Dermis microvascular lymphatic vessel endothelial cell (primary cell): Measurements from ENCODE around the gene WDFY3. TPM values are rescaled to one million over a fixed set of nuclear protein-coding genes. Genes with fewer than 3 reads are reported as not detected.
"Not testable (repeated sequence)": the region's sequence is repeated elsewhere in the genome, so short reads cannot be mapped to it uniquely, and the experiment has no call there.

Experiments
- DNase-seq, 2 donors: peaks; one replicate each; pipeline versions ENCODE4 v3.0.0 to v3.0.0-alpha.2; 2010; ENCODE audit warnings: low read depth in 2 of 2
- total RNA-seq: library from RNA; depleted of rRNA; stranded (reverse); fragments of >200 nt; gene quantifications from 2 replicates; pipeline ENCODE4 v1.2.1, GENCODE V29; 2014

WDFY3 gene
- total RNA-seq, 1 donor from 2014 or later = 67.5 TPM

DNA sequence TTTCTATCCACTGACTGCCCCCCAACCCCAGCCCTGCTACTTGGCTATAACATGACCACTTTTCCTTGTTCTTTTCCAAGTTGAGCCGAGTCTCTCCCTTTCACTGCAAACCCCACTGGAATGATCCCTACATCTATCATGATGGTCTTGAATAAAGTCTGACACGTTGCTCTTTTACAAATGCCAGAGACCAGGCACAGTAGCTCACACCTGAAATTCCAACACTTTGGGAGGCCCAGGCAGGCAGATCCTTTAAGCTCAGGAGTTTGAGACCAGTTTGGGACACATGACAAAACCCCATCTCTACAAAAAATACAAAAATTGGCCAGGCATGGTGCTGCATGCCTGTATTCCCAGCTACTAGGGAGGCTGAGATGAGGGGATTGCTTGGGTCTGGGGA, 100.9 kb downstream of the WDFY3 start:
- no peak for DNase-seq

DNA sequence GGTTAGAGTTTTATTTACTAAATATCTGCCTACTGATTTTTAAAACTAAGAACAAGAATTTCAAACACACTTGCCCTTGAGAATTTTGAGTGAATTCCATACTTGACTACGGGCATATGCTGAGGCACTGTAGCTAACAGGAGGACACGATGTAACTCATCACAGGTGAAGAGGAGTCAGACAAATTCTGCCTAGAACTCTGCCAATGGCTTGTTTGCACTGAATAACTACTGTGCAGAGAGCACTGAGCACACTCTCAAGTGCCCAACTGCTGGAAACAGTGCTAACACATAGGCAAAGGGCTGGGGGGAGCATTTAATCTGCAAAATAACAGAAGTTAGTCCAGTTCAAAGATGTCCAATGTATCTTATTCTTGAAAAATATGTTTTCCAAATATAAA, 104.4 kb downstream of the WDFY3 start:
- no peak for DNase-seq

DNA sequence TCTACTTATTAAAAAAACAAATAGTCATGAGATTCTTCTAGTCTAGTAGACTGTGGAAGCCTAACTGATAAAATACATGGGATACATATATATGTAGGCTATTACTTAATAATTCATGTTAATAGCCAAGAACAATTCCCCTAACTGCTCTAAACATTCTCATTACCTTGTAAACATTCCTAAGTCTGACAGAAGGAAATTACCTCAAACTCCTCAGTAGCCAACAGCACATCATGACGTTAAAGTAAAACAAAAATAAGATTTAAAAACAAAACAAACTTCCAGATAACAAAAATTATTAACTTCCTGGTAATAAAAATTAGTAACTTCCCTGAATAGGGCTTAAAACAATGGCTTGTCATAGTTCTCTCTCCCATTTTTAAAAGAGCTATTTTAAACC, 109.2 kb downstream of the WDFY3 start:
- no peak for DNase-seq

DNA sequence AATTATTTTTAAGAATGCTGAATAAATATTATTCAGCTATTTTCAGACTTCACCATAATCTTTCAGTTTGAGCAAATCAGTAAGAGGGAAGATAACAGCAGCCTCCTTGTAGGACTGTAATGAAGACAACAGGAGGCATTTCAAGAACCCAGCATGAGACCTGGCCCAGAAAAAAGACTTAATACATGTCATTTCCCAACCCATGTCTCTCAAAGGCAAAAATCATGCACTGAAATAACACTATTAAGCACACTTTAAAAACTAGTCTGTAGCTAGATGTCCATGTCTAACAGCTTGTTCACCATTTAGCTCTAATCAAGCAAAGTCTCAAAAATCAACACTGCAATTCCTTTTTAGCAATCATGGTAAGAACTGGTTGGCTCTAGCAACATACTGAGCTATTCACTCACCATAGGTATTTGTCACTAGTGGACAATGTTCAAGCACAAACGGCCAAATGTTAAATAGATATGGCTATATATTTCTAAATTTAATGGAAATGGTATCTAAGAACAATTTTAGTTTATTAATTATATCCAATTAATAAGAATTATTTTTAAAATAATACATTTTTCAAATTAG, 109.9 kb downstream of the WDFY3 start:
- no peak for DNase-seq

DNA sequence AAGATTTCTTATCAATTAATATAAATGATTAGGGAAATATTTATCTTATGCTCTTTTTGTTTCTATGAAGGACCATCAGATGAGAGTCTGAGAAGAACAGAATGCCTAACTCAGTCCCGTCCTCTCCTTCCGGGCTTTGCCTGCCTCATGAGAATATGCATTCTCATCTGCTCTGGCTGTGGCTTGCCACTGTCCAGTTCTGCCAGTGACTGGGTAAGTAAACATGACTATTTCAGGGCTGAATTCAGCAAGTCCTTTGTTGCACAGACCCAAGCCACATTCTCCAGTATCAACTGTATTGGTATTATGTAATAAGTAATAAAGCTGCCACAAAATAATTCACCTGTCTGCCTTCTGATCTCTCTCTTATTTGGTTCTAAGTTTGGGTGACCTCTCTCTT, 110.7 kb downstream of the WDFY3 start:
- no peak for DNase-seq

DNA sequence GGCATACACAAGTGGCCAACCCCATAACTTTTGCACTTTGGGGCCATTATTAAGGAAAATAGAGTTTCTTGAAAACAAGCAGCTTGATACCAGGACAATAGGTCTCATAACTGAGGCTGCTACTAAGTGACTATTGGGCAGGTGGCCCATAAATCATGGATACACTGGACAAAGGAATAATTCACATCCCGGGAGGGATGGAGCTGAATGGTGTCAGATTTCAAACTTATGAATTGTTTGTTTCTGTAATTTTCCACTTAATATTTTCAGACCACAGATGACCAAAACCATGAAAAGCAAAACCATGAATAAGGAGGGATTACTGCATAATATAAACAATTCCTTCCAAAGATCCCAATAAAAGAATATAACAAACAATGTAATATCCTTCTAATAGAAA, 114.4 kb downstream of the WDFY3 start:
- peak; percentile 37 to 92 for DNase-seq

DNA sequence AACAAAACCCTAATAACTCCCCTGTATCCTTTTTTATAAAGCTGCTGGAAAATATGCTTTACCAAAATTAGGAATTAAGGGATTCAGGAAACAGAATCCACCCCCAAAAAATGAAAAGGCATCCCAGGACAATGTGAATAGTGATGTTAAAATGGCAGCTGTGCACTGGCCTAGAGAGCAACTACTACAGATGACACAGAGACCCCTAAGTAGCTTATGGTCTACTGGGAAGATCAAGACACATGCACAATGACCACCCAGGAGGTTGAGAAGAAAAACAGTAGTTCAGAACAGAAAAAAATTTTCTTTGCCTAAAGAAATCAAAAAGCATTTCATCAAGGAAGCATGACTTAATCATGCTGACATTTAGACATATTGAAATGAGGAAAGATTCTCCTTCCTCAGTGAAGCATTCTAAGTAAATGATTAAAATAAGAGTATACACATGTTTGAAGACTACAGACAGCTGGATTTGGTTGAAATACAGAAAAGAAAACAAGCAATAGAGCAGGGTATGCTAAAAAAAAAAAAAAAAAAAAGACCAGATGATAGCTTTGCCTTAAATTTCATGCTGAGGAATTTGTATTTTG, 117.3 kb downstream of the WDFY3 start:
- no peak for DNase-seq

DNA sequence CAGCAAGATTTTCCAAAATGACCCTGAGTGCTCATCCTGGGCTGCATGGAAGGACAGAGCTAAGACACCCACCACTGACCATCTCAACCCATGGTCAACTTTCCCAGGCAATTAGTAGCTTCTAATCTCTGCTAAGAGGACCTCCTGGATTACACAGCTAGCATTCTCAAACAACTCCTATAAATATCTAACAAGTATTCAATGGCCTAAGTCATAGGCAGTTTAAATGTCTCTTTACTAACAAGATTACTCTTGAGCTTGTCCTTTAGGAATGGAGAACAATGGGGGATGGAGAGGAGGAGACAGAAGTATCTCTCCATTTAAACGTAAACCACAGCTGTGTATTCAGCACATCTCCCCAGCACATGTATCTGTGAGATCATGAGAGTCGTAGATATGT, 118.1 kb downstream of the WDFY3 start:
- no peak for DNase-seq

DNA sequence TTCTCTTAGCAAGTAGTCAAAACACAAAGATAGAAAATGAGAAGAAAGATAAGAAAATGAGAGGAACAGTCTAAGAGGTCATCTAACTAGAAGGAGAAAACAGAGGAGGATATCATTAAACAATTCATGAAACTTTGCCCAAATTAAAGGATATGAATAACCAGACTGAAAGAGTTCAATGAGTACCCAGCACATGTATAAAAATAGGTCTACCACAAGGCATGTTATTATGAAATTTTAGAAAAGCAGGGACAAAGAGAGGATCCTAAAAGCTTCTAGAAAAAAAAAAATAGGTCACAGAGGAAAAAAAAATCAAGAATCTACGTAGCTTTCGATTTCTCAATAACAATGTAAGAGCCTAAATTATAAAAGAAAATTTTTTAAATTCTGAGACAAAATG, 118.5 kb downstream of the WDFY3 start:
- DNase-seq = no peak

DNA sequence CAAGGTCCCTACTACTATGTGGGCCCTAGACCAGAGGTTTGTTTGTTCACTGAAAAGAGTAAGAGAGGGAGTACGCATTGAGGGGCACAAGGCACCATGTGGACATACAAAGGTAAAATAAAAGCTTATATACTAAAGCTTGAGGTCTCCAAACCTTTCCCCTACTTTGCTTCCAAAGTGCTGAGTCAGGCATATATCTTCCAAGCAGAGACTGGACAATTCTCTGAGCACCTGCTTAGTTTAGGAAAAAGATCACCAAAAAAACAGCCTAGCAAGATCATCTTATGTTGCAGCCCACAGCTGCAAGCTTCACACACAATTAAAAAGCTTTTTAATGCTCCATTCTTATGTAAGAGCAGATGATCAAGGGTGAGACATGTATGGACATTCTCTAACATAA, 119.5 kb downstream of the WDFY3 start:
- no peak for DNase-seq

DNA sequence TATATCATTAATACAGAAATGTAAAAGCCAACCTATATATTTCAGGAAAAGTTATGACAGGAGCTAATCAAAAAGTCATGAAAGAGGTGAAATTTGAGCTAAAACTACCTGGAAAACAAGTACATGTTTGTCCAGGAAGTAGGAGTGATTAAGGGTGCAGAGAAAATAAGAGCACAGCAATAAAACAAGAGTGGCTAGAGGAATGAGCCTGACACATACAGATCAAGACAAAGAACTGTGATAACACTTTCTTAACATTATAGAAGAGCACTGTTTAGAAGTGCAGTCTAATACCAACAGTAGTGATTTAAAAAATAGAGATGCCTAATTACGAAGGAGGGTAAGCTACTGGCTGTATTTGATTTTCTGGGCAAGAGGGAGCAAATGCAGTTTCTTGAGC, 125.1 kb downstream of the WDFY3 start:
- peak in 1 of 2 donors; percentile 16 for DNase-seq

DNA sequence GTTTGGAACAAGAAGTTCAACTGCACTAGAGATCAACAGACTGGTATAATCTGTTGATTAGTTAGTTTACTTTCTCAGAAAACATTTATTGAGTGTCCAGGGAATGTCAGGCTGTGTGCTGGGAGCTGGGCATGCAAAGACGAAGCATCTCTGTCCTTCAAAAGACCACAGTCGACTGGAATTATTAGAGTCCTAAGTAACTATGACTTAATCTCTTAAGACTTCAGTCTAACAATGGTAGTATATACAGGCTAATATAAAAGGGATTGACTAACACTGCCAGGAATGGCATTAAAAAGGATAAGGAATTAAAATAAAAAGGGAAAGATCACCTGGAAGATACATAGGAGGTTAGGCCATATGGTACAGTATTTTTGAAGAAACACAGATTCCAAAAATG, 128.7 kb downstream of the WDFY3 start:
- DNase-seq = no peak

DNA sequence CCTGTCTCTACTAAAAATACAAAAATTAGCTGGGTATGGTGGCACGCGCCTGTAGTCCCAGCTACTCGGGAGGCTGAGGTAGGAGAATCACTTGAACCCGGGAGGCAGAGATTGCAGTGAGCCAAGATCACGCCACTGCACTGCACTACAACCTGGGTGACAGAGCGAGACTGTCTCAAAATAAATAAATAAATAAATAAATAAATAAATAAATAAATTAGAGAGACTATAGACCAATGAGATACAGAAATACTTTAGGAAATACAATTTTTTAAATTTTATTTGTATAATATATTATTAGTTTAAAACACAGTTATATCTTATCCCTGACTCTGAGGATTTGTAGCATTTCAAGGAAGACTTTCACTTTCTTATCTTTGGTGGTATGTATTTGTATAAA, 136.9 kb downstream of the WDFY3 start:
- not testable (repeated sequence) for DNase-seq

DNA sequence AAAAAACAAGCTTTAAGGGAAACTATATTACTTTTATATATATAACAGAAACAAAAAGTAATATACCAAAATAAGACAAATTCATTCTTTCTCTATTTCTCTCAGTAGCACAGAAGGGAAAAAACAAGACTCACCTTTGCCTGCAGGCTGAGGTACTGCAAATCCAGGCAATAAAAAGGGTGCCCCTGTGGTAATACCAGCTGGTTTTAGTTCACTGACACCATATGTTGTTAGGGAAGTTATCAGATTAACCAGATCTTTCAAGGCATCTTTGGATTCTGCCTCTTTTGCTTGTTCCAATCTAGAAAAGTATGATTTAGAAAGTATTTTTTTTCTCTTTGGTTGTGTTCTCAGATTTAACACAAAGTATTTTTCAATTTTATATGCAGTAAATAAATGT, 139.8 kb downstream of the WDFY3 start:
- no peak for DNase-seq

DNA sequence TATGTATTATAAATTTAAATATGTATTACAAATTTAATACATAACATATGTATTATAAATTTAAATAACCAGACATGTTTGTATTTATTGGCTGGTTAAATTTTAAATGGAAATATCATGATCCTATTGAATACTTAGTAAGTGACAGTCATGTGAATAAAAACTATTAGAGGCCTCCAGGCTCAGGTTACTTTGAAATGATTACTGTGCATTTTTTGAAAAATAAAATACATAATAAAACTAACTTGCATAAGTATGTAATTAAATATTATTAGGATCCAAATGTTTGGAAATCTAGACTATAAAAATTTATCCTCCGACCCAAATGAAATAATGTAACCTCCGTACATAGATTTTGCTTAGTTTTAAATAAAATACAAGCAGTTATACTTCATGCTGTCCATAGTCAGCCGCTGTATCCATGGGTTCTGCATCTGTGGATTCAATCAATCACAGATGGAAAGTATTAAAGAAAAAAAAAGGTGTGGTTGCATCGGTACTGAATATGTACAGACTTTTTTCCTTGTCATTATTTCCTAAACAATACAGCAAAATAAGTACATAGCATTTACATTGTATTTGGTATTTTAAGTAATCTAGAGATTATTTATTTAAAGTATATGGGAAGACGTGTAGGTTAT, 140.7 kb downstream of the WDFY3 start:
- DNase-seq = no peak

DNA sequence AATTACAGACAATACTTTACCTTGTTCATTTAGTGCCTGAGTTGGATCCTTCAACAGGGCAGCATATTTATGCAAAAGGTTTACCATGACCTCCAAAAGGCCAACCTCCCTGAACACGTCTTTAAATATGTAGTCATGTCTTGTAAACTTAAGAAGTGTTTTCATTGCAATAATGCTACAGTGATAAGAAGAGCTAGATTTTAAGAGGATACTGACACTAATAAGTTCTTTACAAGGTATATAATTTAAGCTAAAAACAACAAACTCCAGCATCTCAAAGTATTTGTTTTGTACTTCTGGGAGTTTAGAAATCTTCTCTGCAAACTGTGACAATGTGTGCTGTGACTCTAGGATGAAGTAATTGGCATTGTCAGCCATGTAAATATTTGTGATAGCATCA, 145.4 kb downstream of the WDFY3 start:
- no peak for DNase-seq

DNA sequence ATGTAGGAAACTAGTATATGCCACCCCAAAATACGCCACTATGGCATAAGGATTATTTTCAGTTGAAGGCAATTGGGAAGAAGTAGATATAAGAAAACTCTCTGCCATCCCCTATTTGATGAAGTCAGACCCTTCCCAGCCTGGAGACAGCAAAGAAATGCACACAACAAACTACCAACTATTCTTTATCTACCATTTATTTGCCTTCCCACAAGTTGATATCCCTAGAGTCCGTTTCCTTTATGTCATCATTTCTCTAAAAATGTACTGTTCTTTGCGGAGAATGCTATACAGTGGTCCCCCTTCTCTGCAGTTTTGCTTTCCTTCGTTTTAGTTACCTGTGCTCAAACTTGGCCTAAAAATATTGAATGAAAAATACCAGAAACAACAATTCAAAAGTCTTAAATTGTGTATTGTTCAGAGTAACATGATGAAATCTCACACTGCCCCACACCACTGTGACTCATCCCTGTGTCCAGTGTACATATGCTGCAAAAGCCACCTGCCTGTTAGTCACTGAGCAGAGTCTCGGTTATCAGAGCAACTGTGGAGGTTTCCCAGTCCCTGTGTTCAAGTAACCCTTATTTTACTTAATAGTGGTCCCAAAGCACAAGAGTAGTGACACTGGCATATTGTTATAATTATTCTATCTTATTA, 152.3 kb downstream of the WDFY3 start:
- peak; percentile 43 to 94 for DNase-seq

DNA sequence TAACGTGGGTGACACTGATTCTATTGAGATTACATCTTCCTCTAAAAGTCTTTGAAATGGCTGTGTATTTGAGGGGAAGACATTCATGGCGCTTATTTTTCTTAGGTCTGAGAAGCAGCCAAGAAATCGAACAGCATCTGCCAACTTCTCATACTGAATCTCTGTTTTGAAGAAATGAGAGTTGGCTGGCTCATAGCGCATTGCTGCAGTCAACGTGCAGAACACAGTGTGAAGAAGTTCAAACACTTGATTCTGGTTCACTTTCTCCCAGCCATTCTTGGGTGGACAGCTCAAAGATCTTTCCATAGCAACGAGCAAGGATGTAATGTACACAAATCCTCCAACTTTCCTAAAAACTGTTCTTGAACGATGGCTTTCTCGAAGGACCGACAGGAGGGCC, 156.5 kb downstream of the WDFY3 start:
- DNase-seq = no peak

DNA sequence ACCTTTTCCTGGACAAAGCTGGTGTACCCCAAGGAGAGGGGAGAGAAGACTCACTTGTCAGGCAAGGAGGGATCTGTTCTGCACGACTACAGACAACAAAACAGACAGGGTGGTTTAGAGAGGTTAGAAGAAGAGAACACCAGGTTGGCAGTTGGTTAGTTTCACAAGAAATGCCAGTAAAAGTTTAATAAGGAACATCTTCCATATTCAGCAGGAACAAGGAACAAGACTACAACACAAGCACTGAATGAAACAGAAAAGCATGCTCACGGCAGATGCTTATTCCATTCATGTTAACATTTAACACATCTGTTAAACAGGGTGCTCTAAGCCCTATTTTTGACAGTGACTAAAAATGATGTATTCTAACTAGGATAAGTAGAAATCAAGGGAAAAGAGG, 158.2 kb downstream of the WDFY3 start:
- DNase-seq = no peak

DNA sequence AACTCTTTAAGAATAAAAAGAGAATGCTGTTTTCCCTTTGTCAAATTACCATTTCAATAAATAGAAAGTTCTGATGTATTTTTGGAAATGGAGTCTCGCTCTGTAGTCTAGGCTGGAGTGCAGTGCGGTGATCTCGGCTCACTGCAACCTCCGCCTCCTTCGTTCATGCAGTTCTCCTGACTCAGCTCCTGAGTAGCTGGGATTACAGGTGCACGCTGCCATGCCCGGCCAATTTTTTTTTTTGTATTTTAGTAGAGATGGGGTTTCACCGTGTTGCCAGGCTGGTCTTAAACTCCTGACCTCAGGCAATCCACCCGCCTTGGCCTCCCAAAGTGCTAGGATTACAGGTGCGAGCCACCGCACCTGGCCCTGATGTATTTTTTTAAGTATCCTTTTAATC, 159.9 kb downstream of the WDFY3 start:
- not testable (repeated sequence) for DNase-seq

DNA sequence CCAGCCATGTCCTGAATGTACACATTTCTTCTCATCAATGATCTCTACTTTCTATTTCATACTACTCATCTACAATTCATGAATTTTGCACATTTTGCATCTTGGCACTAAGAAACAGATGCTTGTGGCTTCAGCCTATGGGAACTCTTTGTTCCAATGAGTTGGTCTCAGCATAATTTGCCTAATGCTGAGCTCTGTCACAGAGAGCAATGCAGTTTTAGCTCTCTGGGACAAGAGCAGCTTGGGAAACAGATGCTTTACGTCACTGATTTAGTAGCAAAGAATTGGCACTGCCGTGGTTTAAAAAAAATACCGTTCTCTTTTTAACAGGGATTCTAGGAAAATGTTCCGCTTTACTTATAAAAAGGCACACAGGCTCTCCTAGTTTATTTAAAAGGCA, 162.4 kb downstream of the WDFY3 start:
- no peak for DNase-seq

DNA sequence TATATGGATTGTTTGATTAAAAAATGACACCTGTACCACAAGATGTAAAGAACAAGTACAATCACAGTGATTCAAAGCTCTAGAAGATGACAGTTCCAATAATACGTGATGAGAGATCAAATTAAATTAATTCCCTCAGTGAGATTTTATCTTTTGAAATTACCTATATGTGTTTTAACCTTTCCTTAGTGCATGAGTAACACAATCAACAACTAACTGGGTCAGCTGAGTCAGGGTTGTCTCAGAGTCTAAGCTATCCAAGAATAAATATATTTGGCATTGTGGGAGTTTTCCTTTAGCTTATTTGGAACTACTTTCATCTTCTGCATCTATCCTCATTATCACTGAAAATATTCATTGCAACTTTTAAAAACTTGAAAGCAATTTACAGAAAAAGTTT, 162.8 kb downstream of the WDFY3 start:
- peak in 1 of 2 donors; percentile 34 for DNase-seq

DNA sequence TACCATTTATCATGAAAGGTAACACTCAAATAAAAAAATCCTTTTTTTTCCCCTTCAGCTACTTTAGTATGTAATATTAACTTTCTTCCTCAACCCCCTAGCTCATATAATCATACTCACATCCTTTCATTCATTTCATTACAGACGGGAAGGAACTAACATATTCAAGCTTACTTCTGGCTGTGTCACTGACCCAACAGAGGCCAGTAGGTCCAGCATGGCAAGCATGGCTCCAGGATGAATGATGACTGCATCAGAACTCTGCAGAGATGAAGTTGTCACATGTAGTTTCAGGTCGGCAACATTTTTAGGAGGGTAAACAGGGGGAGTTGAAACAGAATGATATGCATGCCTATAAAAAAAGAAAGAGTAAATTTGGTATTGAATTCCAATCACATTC, 163.4 kb downstream of the WDFY3 start:
- DNase-seq = peak in 1 of 2 donors; percentile 62
